ENCODE data around the gene ESCO1.
A peak's percentile ranks its signal among the peaks of the same experiment; 100 is the strongest.
"Not testable (repeated sequence)": the region's sequence is repeated elsewhere in the genome, so short reads cannot be mapped to it uniquely, and the experiment has no call there.

Gene ESCO1

DNA sequence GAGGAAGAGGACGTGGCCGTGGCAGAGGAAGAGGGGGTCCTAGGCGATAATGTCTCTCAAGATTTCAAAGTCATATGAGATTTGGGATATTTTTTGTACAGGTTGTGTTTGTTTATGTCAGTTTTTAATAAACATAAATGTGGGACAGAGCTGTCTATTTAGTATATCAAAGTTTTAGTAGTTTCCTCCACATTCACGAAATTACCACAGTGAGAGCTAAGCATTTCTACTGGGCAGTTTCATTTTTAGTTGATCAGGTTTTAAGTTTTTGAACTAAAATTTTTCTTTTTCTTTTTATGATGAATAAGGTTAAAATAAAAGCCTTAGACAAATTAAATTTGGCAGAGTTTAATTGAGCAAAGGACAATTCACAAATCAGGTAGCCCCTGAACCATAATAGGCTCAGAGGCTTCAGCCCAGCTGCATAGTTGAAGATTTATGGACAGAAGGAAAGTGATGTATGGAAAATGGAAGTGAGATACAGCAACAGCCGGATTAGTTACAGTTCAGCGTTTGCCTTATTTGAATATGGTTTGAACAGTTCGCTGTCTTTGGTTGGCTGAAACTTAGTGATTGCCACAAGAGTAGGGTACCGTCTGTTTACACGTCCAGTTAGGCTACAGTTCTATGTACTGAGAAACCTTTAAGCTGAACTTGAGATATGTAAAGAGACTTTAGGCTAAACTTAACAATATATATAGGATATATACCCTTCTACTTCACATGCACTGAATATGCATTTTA, 28.8 kb upstream of the ESCO1 start:
- DNase-seq (ENCODE audit: low read depth): no peak
- TF ChIP-seq, protein P1, sequence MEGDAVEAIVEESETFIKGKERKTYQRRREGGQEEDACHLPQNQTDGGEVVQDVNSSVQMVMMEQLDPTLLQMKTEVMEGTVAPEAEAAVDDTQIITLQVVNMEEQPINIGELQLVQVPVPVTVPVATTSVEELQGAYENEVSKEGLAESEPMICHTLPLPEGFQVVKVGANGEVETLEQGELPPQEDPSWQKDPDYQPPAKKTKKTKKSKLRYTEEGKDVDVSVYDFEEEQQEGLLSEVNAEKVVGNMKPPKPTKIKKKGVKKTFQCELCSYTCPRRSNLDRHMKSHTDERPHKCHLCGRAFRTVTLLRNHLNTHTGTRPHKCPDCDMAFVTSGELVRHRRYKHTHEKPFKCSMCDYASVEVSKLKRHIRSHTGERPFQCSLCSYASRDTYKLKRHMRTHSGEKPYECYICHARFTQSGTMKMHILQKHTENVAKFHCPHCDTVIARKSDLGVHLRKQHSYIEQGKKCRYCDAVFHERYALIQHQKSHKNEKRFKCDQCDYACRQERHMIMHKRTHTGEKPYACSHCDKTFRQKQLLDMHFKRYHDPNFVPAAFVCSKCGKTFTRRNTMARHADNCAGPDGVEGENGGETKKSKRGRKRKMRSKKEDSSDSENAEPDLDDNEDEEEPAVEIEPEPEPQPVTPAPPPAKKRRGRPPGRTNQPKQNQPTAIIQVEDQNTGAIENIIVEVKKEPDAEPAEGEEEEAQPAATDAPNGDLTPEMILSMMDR (IDR thresholded peaks at IDR 0.05; ENCODE audit: control insufficient read depth, insufficient read depth, low read depth, low read length, missing control alignments): no peak
- no peak overlapping the region for H3K4me3 ChIP-seq (ENCODE audit: control insufficient read depth, low read depth, low read length)

DNA sequence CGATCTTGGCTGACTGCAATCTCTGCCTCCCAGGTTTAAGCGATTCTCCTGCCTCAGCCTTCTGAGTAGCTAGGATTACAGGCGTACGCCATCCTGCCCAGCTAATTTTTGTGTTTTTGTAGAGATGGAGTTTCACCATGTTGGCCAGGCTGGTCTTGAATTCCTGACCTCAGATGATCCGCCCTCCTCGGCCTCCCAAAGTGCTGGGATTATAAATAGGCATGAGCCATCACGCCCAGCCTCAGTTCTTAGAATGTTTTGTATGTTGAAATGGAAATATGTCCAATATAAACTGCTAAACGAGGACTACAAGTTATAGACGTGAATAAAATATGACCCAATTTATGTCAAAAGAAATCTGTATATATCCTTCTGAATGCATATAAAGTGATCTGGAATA, 21.1 kb upstream of the ESCO1 start:
- DNase-seq (ENCODE audit: low read depth); H3K4me3 ChIP-seq (ENCODE audit: control insufficient read depth, low read depth, low read length): not testable (repeated sequence)

DNA sequence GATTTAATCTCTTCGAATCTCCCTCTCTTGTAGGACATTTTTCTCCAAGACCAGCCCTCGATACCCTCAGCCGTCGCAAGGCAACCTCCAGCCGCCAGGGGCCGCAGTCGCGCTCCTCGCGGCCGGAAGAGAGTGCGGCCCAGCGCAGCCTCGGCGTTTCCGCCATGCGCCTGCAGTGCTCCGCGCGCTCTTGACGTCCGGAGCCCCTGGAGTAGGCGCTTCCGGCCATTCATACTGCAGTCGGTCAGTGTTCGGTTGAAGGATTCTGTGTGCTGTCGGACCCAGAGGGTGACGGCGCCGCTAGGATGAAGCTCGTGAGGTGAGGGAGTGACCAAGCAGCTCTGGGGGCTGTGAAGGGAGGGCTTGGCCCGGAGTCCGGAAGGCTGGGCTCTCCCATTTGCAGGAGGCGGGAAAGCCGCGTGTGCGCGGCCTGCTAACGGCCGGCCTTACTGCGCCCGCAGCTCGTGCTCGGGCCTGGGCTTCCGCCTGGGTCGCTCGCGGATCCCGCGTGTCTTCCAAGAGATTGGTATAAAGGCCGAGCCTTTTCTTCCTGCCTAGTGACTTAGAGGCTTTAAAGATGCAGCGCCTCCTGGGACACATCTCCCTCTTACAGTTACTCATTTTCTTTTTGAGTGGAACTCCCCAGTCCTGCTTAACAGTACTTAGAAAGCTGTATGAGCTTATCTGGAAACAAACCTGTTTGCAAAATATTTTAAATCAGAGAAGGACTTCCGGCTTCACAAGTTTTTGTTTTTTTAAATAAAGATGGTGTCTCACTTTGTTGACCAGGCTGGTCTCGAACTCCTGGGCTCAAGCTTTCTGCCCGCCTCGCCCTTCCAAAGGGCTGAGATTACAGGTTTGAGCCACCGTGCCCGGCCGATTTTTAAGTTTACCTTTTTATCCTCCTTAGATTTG, 11.9 kb upstream of the ESCO1 start, which contains the start of gene SNRPD1:
Gene SNRPD1, plus strand, starts transcription at position 190 of the 915 bp plus-strand sequence. Its CDS starts 116 bp downstream, at position 306.
- TF ChIP-seq, protein P1 (IDR thresholded peaks at IDR 0.05; ENCODE audit: control insufficient read depth, insufficient read depth, low read depth, low read length, missing control alignments): peak; percentile 89

DNA sequence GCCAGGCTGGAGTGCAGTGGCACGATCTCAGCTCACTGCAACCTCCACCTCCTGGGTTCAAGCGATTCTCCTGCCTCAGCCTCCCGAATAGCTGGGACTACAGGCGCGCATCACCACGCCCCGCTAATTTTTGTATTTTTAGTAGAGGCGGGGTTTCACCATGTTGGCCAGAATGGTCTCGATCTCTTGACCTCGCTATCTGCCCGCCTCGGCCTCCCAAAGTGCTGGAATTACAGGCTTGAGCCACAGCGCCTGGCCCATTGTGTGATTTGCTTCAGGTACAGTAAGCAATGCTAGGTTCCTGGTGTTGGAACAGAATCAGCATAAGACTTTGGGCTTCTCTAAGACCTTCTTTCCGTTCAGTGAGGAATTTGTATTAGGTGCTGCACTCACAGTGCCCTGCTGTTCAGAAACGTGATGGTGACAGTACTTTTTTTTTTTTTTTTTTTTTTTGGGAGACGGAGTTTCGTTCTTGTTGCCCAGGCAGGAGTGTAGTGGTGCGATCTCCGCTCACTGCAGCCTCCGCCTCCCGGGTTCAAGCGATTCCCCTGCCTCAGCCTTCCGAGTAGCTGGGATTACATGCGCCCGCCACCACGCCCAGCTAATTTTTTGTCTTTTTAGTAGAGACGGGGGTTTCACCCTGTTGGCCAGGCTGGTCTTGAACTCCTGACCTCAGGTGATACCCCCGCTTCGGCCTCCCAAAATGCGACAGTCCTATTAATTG, 11.1 kb upstream of the ESCO1 start:
- DNase-seq (ENCODE audit: low read depth): not testable (repeated sequence)
- H3K4me3 ChIP-seq (ENCODE audit: control insufficient read depth, low read depth, low read length): peak overlapping the region; percentile 67

More for the DNA sequence above, 11.9 kb upstream of the ESCO1 start, which contains the start of gene SNRPD1:
- DNase-seq (ENCODE audit: low read depth): peak; percentile 55
- H3K4me3 ChIP-seq (ENCODE audit: control insufficient read depth, low read depth, low read length): peak within 1 kb of the TSS; percentile 67

DNA sequence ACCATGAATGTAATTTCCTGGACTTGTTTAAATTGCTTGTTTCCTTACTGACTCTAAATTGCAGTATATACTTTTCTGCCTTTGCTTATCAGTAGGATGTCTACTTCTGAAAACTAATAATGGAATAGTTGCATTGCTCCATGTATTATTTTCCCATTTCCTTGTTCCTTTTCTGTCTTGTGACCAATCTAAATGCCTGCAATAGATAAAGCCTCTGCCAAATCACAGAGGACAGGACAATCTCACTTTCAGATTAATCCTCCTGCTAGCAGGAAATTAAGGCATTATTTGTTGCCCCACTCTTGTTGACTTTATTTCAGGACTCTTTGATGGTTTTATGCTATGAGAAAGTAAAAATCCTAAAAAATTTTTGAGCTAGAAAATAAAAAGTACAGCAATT, 4.7 kb upstream of the ESCO1 start:
- TF ChIP-seq, protein P1 (IDR thresholded peaks at IDR 0.05; ENCODE audit: control insufficient read depth, insufficient read depth, low read depth, low read length, missing control alignments): no peak
- no peak overlapping the region for H3K4me3 ChIP-seq (ENCODE audit: control insufficient read depth, low read depth, low read length)
- DNase-seq (ENCODE audit: low read depth): no peak

DNA sequence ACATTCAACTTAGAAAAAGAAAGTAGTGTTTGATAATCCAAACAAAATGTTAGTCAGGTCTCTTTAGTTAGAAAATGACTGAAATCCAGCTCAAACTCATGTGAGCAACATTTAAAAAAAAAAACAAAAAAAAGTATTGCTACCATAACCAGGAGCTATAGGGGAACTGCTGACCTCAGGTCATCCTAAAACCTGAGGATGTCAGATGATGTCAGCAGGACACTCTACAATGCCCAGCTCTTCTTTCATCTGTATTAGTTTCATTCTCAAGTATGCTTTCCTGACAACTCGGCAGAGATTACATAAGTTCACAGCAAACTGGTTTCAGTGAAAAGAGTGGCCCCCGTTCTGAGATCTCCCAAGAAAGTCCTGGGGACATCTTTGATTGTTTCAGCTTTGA, 4.2 kb upstream of the ESCO1 start:
- no peak overlapping the region for H3K4me3 ChIP-seq (ENCODE audit: control insufficient read depth, low read depth, low read length)
- no peak for DNase-seq (ENCODE audit: low read depth)
- TF ChIP-seq, protein P1 (IDR thresholded peaks at IDR 0.05; ENCODE audit: control insufficient read depth, insufficient read depth, low read depth, low read length, missing control alignments): no peak

DNA sequence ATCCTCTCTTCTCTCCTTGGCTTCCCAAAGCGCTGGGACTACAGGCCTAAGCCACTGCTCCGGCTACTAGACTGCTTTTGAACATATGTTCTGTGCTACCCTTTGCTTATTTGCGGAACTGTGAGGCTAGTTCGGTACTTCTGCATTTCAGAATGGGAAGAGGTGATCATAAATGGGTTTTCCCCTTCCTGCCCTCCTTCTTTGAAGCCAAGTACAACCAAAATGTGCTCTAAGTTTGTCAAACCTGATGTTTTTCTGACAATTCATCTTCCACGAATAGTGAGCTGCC, 1.7 kb upstream of the ESCO1 start:
- TF ChIP-seq, protein P1 (IDR thresholded peaks at IDR 0.05; ENCODE audit: control insufficient read depth, insufficient read depth, low read depth, low read length, missing control alignments): no peak
- no peak for DNase-seq (ENCODE audit: low read depth)
- no peak overlapping the region for H3K4me3 ChIP-seq (ENCODE audit: control insufficient read depth, low read depth, low read length)
